Activated naive CD4-positive, alpha-beta T cell treated with anti-CD3 and anti-CD28 coated beads, Interleukin-2, amount 50 U/mL, for 72 hours (primary cell): Measurements from ENCODE around the gene XRN1. TPM values are rescaled to one million over a fixed set of nuclear protein-coding genes. Genes with fewer than 3 reads are reported as not detected.
A peak's percentile ranks its signal among the peaks of the same experiment; 100 is the strongest.

Experiments used
- ATAC-seq, 2 donors: fragments of 150-1000 bp; cut with Tn5 transposase; 2 replicates each; pipeline ENCODE4 v1.10.0; 2021; ENCODE audit warnings: mild to moderate bottlenecking in 2 of 2, moderate library complexity in 2 of 2
- DNase-seq, 2 donors: peaks; one replicate each; pipeline ENCODE4 v3.0.0; 2021 to 2022; ENCODE audit warnings: low spot score in 2 of 2
- H3K27ac Mint-ChIP-seq, 2 donors: one replicate each; pipeline ENCODE4 v1.8.0; 2022; ENCODE audit warnings: mild to moderate bottlenecking in 2 of 2, mixed read lengths in 2 of 2
- H3K36me3 Mint-ChIP-seq, 2 donors: one replicate each; pipeline ENCODE4 v1.8.0; 2022; ENCODE audit warnings: mixed read lengths in 2 of 2
- H3K9me3 Mint-ChIP-seq, 2 donors: one replicate each; pipeline ENCODE4 v1.8.0; 2022; ENCODE audit warnings: mixed read lengths in 2 of 2
- total RNA-seq, 2 donors: library from RNA; stranded (reverse); gene quantifications; one replicate each; pipeline ENCODE4 v1.2.3, GENCODE V29; 2022

Gene XRN1
- total RNA-seq, 2 donors from 2014 or later = 60.4 to 79.2 TPM

DNA sequence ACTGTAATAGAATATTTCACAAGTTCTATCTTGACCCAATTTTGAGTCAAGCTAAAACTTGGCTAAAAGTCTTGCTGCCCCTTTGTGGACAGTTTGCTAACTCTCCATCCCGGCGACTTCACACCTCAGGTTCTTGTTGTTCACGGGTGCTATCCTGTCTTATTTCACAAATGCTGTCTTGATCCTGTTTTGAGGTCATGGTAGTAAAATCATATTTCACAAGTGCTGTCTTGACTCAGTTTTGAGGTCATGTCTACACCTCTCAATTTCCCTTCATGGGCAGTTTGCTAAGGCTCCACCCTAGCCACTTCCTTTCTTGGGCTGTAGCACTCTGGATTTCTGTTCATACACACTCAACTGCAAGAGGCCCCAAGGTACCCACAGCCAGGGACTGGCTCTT, 177.4 kb downstream of the XRN1 start:
- H3K9me3 Mint-ChIP-seq = no peaks in the 10 kb centered on the region
- DNase-seq (no peak), ATAC-seq (peak; percentile 84 to 86)
- H3K27ac Mint-ChIP-seq = no peak overlapping the region
- no peaks in the 10 kb centered on the region for H3K36me3 Mint-ChIP-seq

DNA sequence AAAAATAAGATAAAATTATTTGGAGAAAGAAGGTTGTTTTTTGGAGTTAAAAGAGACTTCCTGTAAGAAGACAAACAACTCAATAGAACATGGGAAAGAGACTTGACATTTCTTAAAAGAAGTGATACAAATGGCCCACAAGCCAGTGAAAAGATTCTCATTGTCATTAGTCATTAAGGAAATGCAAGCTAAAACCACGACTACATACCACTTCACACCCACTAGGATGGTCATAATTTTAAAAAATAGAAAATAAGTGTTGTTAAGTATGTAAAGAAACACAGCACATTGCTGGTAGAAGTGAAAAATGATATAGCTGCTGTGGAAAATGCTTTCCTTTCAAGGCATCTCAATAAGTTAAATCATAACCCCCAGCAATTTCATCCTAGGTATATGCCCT, 178.1 kb downstream of the XRN1 start:
- ATAC-seq (peak in 1 of 2 donors; percentile 38), DNase-seq (no peak)
- Mint-ChIP-seq H3K27ac (no peak overlapping the region), H3K36me3 (no peaks in the 10 kb centered on the region), H3K9me3 (peaks cover 0 to 5% of the 10 kb centered on the region in 2 donors)

DNA sequence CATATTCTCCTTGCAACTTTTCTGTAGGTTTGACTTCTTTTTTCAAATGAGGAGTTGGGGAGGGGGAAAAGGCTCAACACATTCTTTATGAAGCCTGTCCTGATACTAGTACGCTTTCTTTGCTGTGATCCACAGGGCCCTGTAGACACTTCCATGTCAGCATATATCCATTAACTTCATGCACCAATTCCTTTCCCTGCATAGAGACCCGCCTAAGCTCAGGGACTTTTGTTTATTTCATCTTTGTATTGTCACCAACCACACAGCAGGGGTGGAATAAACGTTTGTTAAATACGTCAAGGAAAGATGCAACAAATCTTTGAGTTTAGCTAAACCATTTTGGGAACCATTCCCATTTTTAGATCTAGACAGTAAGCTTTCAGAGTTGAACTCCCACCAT, 179.4 kb downstream of the XRN1 start:
- H3K36me3 Mint-ChIP-seq = no peaks in the 10 kb centered on the region
- ATAC-seq (no peak), DNase-seq (no peak)
- H3K27ac Mint-ChIP-seq = no peak overlapping the region
- H3K9me3 Mint-ChIP-seq = peaks cover 0 to 5% of the 10 kb centered on the region in 2 donors

DNA sequence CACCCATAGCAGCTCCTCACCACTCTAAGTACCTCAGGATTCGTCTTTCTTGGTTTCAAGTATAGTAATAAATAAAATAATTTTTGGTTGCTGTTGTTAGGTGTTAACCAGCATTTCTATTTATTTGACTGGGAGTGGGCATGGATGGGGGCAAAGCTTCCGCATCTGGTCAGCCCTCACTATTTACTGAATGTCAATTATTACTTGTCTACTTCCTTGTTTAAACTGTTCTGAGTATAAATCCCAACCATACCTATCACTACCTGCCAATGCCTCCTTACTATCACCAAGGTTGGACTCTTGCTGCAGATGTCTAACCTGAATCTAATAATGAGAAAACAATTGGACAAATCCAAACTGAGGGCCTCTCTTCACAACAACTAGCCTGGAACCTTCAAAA, 180.6 kb downstream of the XRN1 start:
- no peak for DNase-seq
- Mint-ChIP-seq H3K27ac (no peak overlapping the region), H3K36me3 (no peaks in the 10 kb centered on the region), H3K9me3 (peaks cover 0 to 5% of the 10 kb centered on the region in 2 donors)
- ATAC-seq = no peak

DNA sequence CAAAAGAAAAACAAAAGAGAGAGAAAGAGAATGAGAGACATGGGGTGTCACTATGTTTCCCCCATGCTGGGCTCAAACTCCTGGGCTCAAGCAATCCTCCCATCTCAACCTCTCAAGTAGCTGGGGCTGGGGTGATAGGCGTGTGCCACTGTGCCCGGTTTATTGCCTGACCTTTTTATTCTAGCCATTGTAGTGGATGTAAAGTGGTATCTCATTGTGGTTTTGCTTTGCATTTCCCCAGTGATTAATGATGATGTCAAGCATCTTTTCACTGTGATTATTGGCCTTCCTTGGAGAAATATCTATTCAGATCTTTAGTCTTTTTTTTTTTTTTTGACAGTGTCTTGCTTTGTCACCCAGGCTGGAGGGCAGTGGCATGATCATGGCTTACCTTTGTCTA, 184.7 kb downstream of the XRN1 start:
- ATAC-seq = peak in 1 of 2 donors; percentile 44
- peak overlapping the region in 1 of 2 donors; percentile 40 for H3K27ac Mint-ChIP-seq
- peaks cover 0 to 5% of the 10 kb centered on the region in 2 donors for H3K9me3 Mint-ChIP-seq
- H3K36me3 Mint-ChIP-seq = no peaks in the 10 kb centered on the region
- no peak for DNase-seq

DNA sequence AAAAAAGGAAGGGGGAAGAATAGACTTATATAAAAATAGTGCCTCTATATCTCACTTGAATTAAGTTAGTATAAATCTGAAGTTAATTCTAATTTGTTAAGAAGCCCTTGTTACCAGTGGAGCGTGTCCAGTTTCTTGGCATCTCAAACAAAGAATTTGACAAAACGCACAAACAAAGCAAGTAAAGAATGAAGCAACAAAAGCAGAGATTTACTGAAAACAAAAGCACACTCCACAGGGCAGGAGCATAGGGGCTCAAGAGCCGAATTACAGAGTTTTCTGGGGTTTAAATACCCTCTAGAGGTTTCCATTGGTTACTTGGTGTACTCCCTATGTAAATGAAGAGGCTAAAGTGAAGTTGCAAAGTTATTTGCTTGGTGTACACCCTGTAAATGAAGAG, 188.5 kb downstream of the XRN1 start:
- no peak for DNase-seq
- ATAC-seq = no peak
- peaks cover 0 to 5% of the 10 kb centered on the region in 2 donors for H3K36me3 Mint-ChIP-seq
- no peak overlapping the region for H3K27ac Mint-ChIP-seq
- peaks cover 7 to 9% of the 10 kb centered on the region in 2 donors for H3K9me3 Mint-ChIP-seq

DNA sequence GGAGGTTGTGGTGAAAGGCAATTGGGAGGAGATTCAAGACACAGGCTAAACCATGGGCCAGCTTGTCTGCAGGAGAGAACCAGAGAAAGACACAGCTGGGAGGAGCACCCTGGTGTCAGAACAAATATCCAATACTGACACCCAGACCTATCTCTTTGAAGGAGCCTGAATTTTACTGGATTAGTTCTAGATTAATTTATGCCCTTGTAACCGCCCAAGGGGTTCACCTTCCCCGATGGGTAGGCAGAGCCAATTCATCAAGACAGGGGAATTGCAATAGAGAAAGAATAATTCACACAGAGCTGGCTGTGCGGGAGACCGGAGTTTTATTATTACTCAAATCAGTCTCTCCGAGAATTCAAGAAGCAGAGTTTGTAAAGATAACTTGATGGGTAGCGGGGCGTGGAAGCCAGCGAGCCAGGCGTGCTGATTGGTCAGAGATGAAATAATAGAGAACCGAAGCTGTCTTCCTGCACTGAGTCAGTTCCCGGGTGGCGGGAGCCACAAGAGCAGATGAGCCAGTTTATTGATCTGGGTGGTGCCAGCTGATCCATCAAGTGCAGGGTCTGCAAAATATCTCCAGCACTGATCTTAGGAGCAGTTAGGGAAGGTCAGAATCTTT, 191.0 kb downstream of the XRN1 start:
- no peak overlapping the region for H3K27ac Mint-ChIP-seq
- no peak for ATAC-seq
- peaks cover 12 to 23% of the 10 kb centered on the region in 2 donors for H3K36me3 Mint-ChIP-seq
- H3K9me3 Mint-ChIP-seq = peaks cover 27 to 28% of the 10 kb centered on the region in 2 donors
- no peak for DNase-seq

Other genes with a start within 250 kb of the XRN1 start
- 10 to 100 TPM; 11.4 to 14.5 TPM for gene GK5, start 222.5 kb downstream of the XRN1 start, total RNA-seq
- gene ATR, start 130.7 kb upstream of the XRN1 start, total RNA-seq = 10 to 100 TPM; 33.1 to 45.0 TPM
- 1 to 10 TPM; 6.0 to 8.1 TPM for gene PLS1, start 148.4 kb upstream of the XRN1 start, total RNA-seq